ENCODE data around the gene EBLN1. TPM values are rescaled to one million over a fixed set of nuclear protein-coding genes. Genes with fewer than 3 reads are reported as not detected.

The EBLN1 gene
- total and polyA plus RNA-seq, 2 of the 8 experiments (the other 6 are each of a cell fraction or from before 2014, with no cell fraction given), result not detected

GRCh38 chr10:22231260-22231659 lies 13.4 kb upstream of the EBLN1 start (continued):
- TF ChIP-seq, protein P1, sequence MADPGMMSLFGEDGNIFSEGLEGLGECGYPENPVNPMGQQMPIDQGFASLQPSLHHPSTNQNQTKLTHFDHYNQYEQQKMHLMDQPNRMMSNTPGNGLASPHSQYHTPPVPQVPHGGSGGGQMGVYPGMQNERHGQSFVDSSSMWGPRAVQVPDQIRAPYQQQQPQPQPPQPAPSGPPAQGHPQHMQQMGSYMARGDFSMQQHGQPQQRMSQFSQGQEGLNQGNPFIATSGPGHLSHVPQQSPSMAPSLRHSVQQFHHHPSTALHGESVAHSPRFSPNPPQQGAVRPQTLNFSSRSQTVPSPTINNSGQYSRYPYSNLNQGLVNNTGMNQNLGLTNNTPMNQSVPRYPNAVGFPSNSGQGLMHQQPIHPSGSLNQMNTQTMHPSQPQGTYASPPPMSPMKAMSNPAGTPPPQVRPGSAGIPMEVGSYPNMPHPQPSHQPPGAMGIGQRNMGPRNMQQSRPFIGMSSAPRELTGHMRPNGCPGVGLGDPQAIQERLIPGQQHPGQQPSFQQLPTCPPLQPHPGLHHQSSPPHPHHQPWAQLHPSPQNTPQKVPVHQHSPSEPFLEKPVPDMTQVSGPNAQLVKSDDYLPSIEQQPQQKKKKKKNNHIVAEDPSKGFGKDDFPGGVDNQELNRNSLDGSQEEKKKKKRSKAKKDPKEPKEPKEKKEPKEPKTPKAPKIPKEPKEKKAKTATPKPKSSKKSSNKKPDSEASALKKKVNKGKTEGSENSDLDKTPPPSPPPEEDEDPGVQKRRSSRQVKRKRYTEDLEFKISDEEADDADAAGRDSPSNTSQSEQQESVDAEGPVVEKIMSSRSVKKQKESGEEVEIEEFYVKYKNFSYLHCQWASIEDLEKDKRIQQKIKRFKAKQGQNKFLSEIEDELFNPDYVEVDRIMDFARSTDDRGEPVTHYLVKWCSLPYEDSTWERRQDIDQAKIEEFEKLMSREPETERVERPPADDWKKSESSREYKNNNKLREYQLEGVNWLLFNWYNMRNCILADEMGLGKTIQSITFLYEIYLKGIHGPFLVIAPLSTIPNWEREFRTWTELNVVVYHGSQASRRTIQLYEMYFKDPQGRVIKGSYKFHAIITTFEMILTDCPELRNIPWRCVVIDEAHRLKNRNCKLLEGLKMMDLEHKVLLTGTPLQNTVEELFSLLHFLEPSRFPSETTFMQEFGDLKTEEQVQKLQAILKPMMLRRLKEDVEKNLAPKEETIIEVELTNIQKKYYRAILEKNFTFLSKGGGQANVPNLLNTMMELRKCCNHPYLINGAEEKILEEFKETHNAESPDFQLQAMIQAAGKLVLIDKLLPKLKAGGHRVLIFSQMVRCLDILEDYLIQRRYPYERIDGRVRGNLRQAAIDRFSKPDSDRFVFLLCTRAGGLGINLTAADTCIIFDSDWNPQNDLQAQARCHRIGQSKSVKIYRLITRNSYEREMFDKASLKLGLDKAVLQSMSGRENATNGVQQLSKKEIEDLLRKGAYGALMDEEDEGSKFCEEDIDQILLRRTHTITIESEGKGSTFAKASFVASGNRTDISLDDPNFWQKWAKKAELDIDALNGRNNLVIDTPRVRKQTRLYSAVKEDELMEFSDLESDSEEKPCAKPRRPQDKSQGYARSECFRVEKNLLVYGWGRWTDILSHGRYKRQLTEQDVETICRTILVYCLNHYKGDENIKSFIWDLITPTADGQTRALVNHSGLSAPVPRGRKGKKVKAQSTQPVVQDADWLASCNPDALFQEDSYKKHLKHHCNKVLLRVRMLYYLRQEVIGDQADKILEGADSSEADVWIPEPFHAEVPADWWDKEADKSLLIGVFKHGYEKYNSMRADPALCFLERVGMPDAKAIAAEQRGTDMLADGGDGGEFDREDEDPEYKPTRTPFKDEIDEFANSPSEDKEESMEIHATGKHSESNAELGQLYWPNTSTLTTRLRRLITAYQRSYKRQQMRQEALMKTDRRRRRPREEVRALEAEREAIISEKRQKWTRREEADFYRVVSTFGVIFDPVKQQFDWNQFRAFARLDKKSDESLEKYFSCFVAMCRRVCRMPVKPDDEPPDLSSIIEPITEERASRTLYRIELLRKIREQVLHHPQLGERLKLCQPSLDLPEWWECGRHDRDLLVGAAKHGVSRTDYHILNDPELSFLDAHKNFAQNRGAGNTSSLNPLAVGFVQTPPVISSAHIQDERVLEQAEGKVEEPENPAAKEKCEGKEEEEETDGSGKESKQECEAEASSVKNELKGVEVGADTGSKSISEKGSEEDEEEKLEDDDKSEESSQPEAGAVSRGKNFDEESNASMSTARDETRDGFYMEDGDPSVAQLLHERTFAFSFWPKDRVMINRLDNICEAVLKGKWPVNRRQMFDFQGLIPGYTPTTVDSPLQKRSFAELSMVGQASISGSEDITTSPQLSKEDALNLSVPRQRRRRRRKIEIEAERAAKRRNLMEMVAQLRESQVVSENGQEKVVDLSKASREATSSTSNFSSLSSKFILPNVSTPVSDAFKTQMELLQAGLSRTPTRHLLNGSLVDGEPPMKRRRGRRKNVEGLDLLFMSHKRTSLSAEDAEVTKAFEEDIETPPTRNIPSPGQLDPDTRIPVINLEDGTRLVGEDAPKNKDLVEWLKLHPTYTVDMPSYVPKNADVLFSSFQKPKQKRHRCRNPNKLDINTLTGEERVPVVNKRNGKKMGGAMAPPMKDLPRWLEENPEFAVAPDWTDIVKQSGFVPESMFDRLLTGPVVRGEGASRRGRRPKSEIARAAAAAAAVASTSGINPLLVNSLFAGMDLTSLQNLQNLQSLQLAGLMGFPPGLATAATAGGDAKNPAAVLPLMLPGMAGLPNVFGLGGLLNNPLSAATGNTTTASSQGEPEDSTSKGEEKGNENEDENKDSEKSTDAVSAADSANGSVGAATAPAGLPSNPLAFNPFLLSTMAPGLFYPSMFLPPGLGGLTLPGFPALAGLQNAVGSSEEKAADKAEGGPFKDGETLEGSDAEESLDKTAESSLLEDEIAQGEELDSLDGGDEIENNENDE (IDR thresholded peaks at IDR 0.05; ENCODE audit: insufficient replicate concordance, low read length), result no peak
- TF ChIP-seq SIRT6 (IDR thresholded peaks at IDR 0.05; ENCODE audit: low read length), result no peak

All from H1 (cell line).